SK-N-SH treated with all-trans-retinoic acid at 6 μM for 48 hours (cell line): Measurements from ENCODE around the gene FGF14.
A peak's percentile ranks its signal among the peaks of the same experiment; 100 is the strongest.

Source experiments
- ATAC-seq: fragments of 200-7000 bp; cut with Tn5 transposase; 3 replicates; pipeline ENCODE4 v1.9.1; 2020; ENCODE audit warnings: mild to moderate bottlenecking, moderate library complexity
- ARNTL ChIP-seq: fragments of 450-650 bp; formaldehyde crosslinking; IDR thresholded peaks from 2 replicates; pipeline ENCODE4 v1.5.0; 2020; ENCODE audit warnings: low read depth, mild to moderate bottlenecking, moderate library complexity, borderline replicate concordance
- BACH2 ChIP-seq: fragments of 250-450 bp; sonication (Bioruptor Pico); IDR thresholded peaks from 2 replicates; pipeline ENCODE4 v1.9.0; 2021; ENCODE audit warnings: mild to moderate bottlenecking, borderline replicate concordance
- CSDC2 ChIP-seq: fragments of 250-450 bp; sonication (Bioruptor Pico); IDR thresholded peaks from 2 replicates; pipeline ENCODE4 v1.5.0; 2020; ENCODE audit warnings: mild to moderate bottlenecking, moderate library complexity
- ESRRG ChIP-seq: fragments of 250-450 bp; sonication (Bioruptor Pico); IDR thresholded peaks from 2 replicates; pipeline ENCODE4 v1.6.1; 2021; ENCODE audit warnings: mild to moderate bottlenecking
- GLIS3 ChIP-seq: fragments of 250-450 bp; sonication (Bioruptor Pico); IDR thresholded peaks from 2 replicates; pipeline ENCODE4 v1.5.0; 2020; ENCODE audit warnings: mild to moderate bottlenecking, moderate library complexity
- ISL1 ChIP-seq: fragments of 250-450 bp; sonication (Bioruptor Pico); IDR thresholded peaks from 2 replicates; pipeline ENCODE4 v2.1.2; 2022; ENCODE audit warnings: mild to moderate bottlenecking, moderate library complexity
- OSR1 ChIP-seq: fragments of 250-450 bp; sonication (Bioruptor Pico); IDR thresholded peaks from 2 replicates; pipeline ENCODE4 v1.8.0; 2022; ENCODE audit warnings: moderate library complexity, mild to moderate bottlenecking, inconsistent platforms
- PPARA ChIP-seq: fragments of 250-450 bp; sonication (Bioruptor Pico); IDR thresholded peaks from 2 replicates; pipeline ENCODE4 v1.5.0; 2020; ENCODE audit warnings: mild to moderate bottlenecking, borderline replicate concordance
- SNAI2 ChIP-seq: fragments of 250-450 bp; sonication (Bioruptor Pico); IDR thresholded peaks from 2 replicates; pipeline ENCODE4 v1.5.0; 2020; ENCODE audit warnings: mild to moderate bottlenecking, moderate library complexity
- TCF4 ChIP-seq: fragments of 250-450 bp; sonication (Bioruptor Pico); IDR thresholded peaks from 2 replicates; pipeline ENCODE4 v1.8.0; 2021; ENCODE audit warnings: mild to moderate bottlenecking, moderate library complexity, borderline replicate concordance
- TOX ChIP-seq: fragments of 250-450 bp; sonication (Bioruptor Pico); IDR thresholded peaks from 2 replicates; pipeline ENCODE4 v1.8.0; 2021; ENCODE audit warnings: mild to moderate bottlenecking, moderate library complexity, borderline replicate concordance
- ZC3H10 ChIP-seq: fragments of 250-450 bp; sonication (Bioruptor Pico); IDR thresholded peaks from 2 replicates; pipeline ENCODE4 v1.5.1; 2021; ENCODE audit warnings: mild to moderate bottlenecking, moderate library complexity
- ZFP3 ChIP-seq: fragments of 250-450 bp; sonication (Bioruptor Pico); IDR thresholded peaks from 2 replicates; pipeline ENCODE4 v1.5.0; 2020; ENCODE audit warnings: mild to moderate bottlenecking, moderate library complexity
- ZFP30 ChIP-seq: fragments of 450-650 bp; formaldehyde crosslinking; IDR thresholded peaks from 2 replicates; pipeline ENCODE4 v1.5.0; 2022; ENCODE audit warnings: mild to moderate bottlenecking, moderate library complexity
- ZNF565 ChIP-seq: fragments of 450-650 bp; formaldehyde crosslinking; conservative IDR thresholded peaks from 2 replicates; pipeline ENCODE4 v1.5.0; 2020; ENCODE audit warnings: low read depth, mild to moderate bottlenecking, moderate library complexity
- ZNF8 ChIP-seq: fragments of 450-650 bp; formaldehyde crosslinking; IDR thresholded peaks from 2 replicates; pipeline ENCODE4 v1.5.0; 2020; ENCODE audit warnings: mild to moderate bottlenecking, moderate library complexity
- TF ChIP-seq, protein P1 (sequence below): fragments of 250-450 bp; sonication (Bioruptor Pico); IDR thresholded peaks from 2 replicates; pipeline ENCODE4 v1.8.0; 2021; ENCODE audit warnings: low read depth, mild to moderate bottlenecking, moderate library complexity, borderline replicate concordance
- TF ChIP-seq, protein P2 (sequence below): fragments of 250-450 bp; sonication (Bioruptor Pico); IDR thresholded peaks from 2 replicates; pipeline ENCODE4 v1.5.1; 2021; ENCODE audit warnings: mild to moderate bottlenecking, moderate library complexity
- TF ChIP-seq, protein P3 (sequence below): fragments of 250-450 bp; sonication (Bioruptor Pico); IDR thresholded peaks from 2 replicates; pipeline ENCODE4 v1.5.0; 2020; ENCODE audit warnings: mild to moderate bottlenecking, moderate library complexity
- TF ChIP-seq, protein P4 (sequence below): fragments of 250-450 bp; sonication (Bioruptor Pico); IDR thresholded peaks from 2 replicates; pipeline ENCODE4 v1.8.0; 2020; ENCODE audit warnings: mild to moderate bottlenecking, moderate library complexity, borderline replicate concordance

Gene FGF14

DNA sequence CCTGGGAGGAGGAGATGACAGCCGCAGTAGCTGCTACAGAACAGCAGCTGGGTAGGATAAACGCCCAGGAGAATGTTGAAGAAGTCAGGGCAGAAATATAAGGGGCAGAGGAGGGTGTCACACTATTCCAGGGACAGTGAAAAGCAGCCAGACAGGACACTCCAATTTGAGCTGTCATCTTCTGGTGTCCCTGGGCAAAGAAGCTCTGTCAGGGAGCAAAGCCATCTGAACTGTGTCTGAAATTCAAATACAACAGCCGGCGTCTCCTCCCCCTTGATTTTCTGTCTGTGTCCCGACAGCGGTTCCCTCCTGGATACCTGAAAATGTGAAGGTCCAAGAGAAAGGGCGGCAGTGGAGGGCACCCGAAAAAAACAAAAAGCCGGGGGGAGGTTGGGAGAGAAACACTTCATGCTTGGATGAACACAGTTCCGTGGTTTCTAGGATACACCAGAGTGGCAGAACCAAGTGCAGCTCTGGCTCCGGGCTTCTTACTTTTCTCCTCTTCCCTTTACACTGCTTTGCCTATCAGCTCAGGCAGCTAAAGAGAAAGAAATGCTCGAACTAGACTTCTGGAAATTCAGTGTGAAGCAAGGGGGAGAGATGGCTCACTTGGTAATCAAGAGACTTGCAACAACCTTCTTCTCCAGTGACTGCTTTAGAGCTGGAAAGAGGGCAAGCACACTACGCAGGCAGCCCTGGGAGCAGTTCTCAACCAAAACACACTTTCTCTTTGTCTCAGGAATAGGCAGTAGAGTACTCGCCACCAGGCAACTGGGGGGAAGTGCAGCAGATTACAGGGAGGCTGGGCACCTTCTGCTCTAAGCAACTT, 483.8 kb downstream of the FGF14 start:
- TF ChIP-seq, protein P1, sequence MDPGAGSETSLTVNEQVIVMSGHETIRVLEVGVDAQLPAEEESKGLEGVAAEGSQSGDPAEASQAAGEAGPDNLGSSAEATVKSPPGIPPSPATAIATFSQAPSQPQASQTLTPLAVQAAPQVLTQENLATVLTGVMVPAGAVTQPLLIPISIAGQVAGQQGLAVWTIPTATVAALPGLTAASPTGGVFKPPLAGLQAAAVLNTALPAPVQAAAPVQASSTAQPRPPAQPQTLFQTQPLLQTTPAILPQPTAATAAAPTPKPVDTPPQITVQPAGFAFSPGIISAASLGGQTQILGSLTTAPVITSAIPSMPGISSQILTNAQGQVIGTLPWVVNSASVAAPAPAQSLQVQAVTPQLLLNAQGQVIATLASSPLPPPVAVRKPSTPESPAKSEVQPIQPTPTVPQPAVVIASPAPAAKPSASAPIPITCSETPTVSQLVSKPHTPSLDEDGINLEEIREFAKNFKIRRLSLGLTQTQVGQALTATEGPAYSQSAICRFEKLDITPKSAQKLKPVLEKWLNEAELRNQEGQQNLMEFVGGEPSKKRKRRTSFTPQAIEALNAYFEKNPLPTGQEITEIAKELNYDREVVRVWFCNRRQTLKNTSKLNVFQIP, result no peak
- TF ChIP-seq ZFP30 (CRISPR knock-in tag) (no peak), ESRRG (no peak)
- ATAC-seq, result peak; percentile 79

DNA sequence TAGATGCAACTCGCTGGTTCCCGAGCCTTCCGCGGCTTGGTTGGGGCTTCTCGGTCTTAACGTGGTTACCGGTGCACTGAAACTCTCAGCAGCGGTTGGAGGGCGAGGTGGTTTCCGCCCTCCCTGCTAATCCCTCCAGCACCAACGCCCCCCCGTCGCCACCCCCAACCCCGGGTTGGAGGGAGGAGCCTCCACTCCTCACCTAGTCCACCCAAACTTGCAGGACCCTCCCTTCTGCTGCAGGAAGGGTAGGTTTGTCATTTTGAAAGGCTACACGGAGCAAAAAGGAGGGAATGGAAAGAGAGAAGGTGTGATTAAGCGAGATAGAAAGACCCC, 484.4 kb downstream of the FGF14 start:
- TF ChIP-seq, protein P1, result no peak
- no peak for TF ChIP-seq ZFP3
- TF ChIP-seq ZFP30 (CRISPR knock-in tag), result no peak
- no peak for TF ChIP-seq ESRRG
- no peak for TF ChIP-seq ISL1 (CRISPR knock-in tag)
- no peak for TF ChIP-seq PPARA (CRISPR knock-in tag)
- no peak for TF ChIP-seq TCF4
- TF ChIP-seq CSDC2 (CRISPR knock-in tag), result no peak
- no peak for TF ChIP-seq ZC3H10 (CRISPR knock-in tag)
- TF ChIP-seq ZNF565, result no peak
- TF ChIP-seq ARNTL (CRISPR knock-in tag), result no peak
- TF ChIP-seq, protein P2, sequence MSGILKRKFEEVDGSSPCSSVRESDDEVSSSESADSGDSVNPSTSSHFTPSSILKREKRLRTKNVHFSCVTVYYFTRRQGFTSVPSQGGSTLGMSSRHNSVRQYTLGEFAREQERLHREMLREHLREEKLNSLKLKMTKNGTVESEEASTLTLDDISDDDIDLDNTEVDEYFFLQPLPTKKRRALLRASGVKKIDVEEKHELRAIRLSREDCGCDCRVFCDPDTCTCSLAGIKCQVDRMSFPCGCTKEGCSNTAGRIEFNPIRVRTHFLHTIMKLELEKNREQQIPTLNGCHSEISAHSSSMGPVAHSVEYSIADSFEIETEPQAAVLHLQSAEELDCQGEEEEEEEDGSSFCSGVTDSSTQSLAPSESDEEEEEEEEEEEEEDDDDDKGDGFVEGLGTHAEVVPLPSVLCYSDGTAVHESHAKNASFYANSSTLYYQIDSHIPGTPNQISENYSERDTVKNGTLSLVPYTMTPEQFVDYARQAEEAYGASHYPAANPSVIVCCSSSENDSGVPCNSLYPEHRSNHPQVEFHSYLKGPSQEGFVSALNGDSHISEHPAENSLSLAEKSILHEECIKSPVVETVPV (CRISPR knock-in tag), result no peak
- TF ChIP-seq, protein P3, sequence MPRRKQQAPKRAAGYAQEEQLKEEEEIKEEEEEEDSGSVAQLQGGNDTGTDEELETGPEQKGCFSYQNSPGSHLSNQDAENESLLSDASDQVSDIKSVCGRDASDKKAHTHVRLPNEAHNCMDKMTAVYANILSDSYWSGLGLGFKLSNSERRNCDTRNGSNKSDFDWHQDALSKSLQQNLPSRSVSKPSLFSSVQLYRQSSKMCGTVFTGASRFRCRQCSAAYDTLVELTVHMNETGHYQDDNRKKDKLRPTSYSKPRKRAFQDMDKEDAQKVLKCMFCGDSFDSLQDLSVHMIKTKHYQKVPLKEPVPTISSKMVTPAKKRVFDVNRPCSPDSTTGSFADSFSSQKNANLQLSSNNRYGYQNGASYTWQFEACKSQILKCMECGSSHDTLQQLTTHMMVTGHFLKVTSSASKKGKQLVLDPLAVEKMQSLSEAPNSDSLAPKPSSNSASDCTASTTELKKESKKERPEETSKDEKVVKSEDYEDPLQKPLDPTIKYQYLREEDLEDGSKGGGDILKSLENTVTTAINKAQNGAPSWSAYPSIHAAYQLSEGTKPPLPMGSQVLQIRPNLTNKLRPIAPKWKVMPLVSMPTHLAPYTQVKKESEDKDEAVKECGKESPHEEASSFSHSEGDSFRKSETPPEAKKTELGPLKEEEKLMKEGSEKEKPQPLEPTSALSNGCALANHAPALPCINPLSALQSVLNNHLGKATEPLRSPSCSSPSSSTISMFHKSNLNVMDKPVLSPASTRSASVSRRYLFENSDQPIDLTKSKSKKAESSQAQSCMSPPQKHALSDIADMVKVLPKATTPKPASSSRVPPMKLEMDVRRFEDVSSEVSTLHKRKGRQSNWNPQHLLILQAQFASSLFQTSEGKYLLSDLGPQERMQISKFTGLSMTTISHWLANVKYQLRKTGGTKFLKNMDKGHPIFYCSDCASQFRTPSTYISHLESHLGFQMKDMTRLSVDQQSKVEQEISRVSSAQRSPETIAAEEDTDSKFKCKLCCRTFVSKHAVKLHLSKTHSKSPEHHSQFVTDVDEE (CRISPR knock-in tag), result no peak
- no peak for TF ChIP-seq SNAI2 (CRISPR knock-in tag)
- TF ChIP-seq ZNF8, result no peak
- no peak for TF ChIP-seq OSR1 (CRISPR knock-in tag)
- TF ChIP-seq, protein P4, sequence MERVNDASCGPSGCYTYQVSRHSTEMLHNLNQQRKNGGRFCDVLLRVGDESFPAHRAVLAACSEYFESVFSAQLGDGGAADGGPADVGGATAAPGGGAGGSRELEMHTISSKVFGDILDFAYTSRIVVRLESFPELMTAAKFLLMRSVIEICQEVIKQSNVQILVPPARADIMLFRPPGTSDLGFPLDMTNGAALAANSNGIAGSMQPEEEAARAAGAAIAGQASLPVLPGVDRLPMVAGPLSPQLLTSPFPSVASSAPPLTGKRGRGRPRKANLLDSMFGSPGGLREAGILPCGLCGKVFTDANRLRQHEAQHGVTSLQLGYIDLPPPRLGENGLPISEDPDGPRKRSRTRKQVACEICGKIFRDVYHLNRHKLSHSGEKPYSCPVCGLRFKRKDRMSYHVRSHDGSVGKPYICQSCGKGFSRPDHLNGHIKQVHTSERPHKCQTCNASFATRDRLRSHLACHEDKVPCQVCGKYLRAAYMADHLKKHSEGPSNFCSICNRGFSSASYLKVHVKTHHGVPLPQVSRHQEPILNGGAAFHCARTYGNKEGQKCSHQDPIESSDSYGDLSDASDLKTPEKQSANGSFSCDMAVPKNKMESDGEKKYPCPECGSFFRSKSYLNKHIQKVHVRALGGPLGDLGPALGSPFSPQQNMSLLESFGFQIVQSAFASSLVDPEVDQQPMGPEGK (CRISPR knock-in tag), result no peak
- no peak for TF ChIP-seq GLIS3 (CRISPR knock-in tag)
- TF ChIP-seq BACH2, result no peak
- ATAC-seq, result peak; percentile 7; the same call in 1 of the 3 replicates

DNA sequence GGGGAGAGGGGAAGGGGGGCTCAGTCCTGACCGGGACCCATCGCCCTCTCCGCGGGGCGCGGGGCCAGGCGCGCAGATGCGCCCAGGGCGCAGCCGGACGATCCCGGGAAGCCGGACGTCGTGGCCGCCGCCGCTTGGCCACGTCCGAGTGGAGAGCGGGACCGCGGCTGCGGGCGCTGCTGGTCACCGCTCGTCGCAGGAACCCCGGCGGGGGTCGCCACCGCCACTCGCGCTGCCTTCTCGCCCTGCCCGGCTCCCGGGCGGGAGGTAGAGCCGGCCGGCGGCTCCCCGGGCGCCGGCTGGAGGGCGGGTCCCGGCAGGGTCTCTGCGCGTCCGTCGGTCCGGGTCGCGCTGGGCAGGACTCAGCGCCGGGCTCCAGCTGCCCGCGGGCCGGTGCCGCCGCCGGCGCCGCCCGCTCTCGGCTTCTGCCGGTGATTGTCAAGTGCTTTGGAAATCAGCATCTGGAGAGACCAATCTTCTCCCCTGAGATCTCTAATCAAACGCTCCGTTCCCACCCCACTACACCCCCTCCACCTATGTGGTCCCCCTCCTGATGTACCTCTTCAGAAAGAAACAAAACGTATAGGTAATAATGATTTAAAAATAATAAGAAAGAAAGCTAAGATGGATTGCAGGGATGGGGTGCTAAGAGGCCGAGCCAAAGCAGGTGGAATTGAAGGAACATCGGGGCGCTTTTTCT, 484.9 kb downstream of the FGF14 start:
- TF ChIP-seq, protein P3 (CRISPR knock-in tag), result no peak
- no peak for TF ChIP-seq ZNF8
- no peak for TF ChIP-seq TOX (CRISPR knock-in tag)
- no peak for TF ChIP-seq GLIS3 (CRISPR knock-in tag)
- TF ChIP-seq SNAI2 (CRISPR knock-in tag), result no peak
- TF ChIP-seq, all 23 proteins: peak for 0
- ATAC-seq, result peak; percentile 34
